ENCODE results near the gene CNST. TPM values are rescaled to one million over a fixed set of nuclear protein-coding genes. Genes with fewer than 3 reads are reported as not detected.

CNST gene
- total and polyA plus RNA-seq, 2 of the 13 experiments (the other 11 are each of a cell fraction or from before 2014, with no cell fraction given): 6.3 to 12.4 TPM

- 0 out of 2 replicates have a peak, but pooled peaks have one; percentile 10 for TF ChIP-seq ARID5B (CRISPR knock-in tag; IDR thresholded peaks at IDR 0.05)
- no peak for TF ChIP-seq ZNF75D (CRISPR knock-in tag; IDR thresholded peaks at IDR 0.05; ENCODE audit: borderline replicate concordance)
- TF ChIP-seq CSRNP2 (CRISPR knock-in tag; conservative IDR thresholded peaks at IDR 0.05; ENCODE audit: low read depth): no peak
- TF ChIP-seq GABPB1 (CRISPR knock-in tag; IDR thresholded peaks at IDR 0.05): 0 out of 2 replicates have a peak, but pooled peaks have one; percentile 14
- 0 out of 2 replicates have a peak, but pooled peaks have one; percentile 27 for TF ChIP-seq MEF2D (CRISPR knock-in tag; IDR thresholded peaks at IDR 0.05)
- no peak for TF ChIP-seq ZMAT3 (CRISPR knock-in tag; conservative IDR thresholded peaks at IDR 0.05)
- TF ChIP-seq FOXA3 (CRISPR knock-in tag; IDR thresholded peaks at IDR 0.05): peak; percentile 50
- no peak for TF ChIP-seq FOSL1 (CRISPR knock-in tag; IDR thresholded peaks at IDR 0.05; ENCODE audit: borderline replicate concordance)
- no peak for TF ChIP-seq ZNF780A (CRISPR knock-in tag; IDR thresholded peaks at IDR 0.05)
- TF ChIP-seq JUNB (CRISPR knock-in tag; IDR thresholded peaks at IDR 0.05; ENCODE audit: borderline replicate concordance): no peak
- TF ChIP-seq RBFOX2 (IDR thresholded peaks at IDR 0.05; ENCODE audit: low read depth, low read length): no peak
- TF ChIP-seq ZNF260 (CRISPR knock-in tag; IDR thresholded peaks at IDR 0.05; ENCODE audit: borderline replicate concordance, low read depth): no peak
- no peak for TF ChIP-seq WIZ (CRISPR knock-in tag; IDR thresholded peaks at IDR 0.05)
- TF ChIP-seq ZSCAN31 (CRISPR knock-in tag; IDR thresholded peaks at IDR 0.05; ENCODE audit: low read depth): no peak
- TF ChIP-seq ERF (CRISPR knock-in tag; IDR thresholded peaks at IDR 0.05): no peak
- no peak for TF ChIP-seq ZNF496 (CRISPR knock-in tag; IDR thresholded peaks at IDR 0.05; ENCODE audit: insufficient replicate concordance)
- peak; percentile 50; the same call in 1 of the 2 replicates for TF ChIP-seq HOXA3 (CRISPR knock-in tag; IDR thresholded peaks at IDR 0.05)
- no peak for TF ChIP-seq ZNF546 (CRISPR knock-in tag; conservative IDR thresholded peaks at IDR 0.05)
- TF ChIP-seq EHMT2 (IDR thresholded peaks at IDR 0.05; ENCODE audit: borderline replicate concordance, low read depth, low read length): 0 out of 2 replicates have a peak, but pooled peaks have one; percentile 45
- no peak for TF ChIP-seq YY1 (IDR thresholded peaks at IDR 0.05; ENCODE audit: insufficient read depth, insufficient replicate concordance, low read depth, low read length)
- no peak for TF ChIP-seq BRCA1 (CRISPR knock-in tag; IDR thresholded peaks at IDR 0.05)
- peak; percentile 45; the same call in 1 of the 2 replicates for TF ChIP-seq MED1 (CRISPR knock-in tag; IDR thresholded peaks at IDR 0.05)
- no peak for TF ChIP-seq CREM (IDR thresholded peaks at IDR 0.05)
- no peak for TF ChIP-seq CREM (CRISPR knock-in tag; IDR thresholded peaks at IDR 0.05)
- TF ChIP-seq FLYWCH1 (CRISPR knock-in tag; IDR thresholded peaks at IDR 0.05): no peak
- no peak for TF ChIP-seq ZNF292 (CRISPR knock-in tag; IDR thresholded peaks at IDR 0.05; ENCODE audit: borderline replicate concordance, low read depth)
Measured at GRCh38 chr1:246608616-246609376, 42.5 kb downstream of the CNST start (continued).

Data from HepG2 (cell line).